ENCODE results near the gene PCK2. TPM values are rescaled to one million over a fixed set of nuclear protein-coding genes. Genes with fewer than 3 reads are reported as not detected.

Gene PCK2
- total and polyA plus RNA-seq, 2 of the 13 experiments (the other 11 are each of a cell fraction or from before 2014, with no cell fraction given) = 129 to 272 TPM

GRCh38 chr14:24130380-24130716 is 36.2 kb downstream of the PCK2 start, which contains the start of gene FITM1:
FITM1 (plus strand) TSS chr14:24130659; CDS start chr14:24131564, 905 bp downstream.
- no peaks in the 10 kb centered on the region for H3K27me3 ChIP-seq (ENCODE audit: control insufficient read depth in 1 of 2, insufficient read depth in 2 of 2, low read length in 2 of 2)
- no TSS peak for BruUV-seq (replicated peaks)
- peak within 1 kb of the TSS; percentile 48 for H3K27ac ChIP-seq (ENCODE audit: extremely low read length, insufficient read depth, low read length)
- FAIRE-seq (no peak), ATAC-seq (peak; percentile 2), DNase-seq (ENCODE audit: low spot score) (no peak)
- H4K20me1 ChIP-seq (ENCODE audit: insufficient read depth, low read length) = no peaks in the 10 kb centered on the region
- ChIA-PET CTCF (ENCODE audit: low intra/inter-chr PET ratio, low total read pairs) (no interaction called here), POLR2A (interaction anchor here (0.7 to 22.7 kb wide), 7 partner anchors 10 to 58 kb away, joined by 3 to 977 read pairs (median 5); partner anchors contain the start of genes DCAF11, EMC9, IPO4 and IRF9)
- H3K4me1 ChIP-seq (ENCODE audit: insufficient read depth, low read length) = peaks cover 49% of the 10 kb centered on the region
- H3K4me2 ChIP-seq (ENCODE audit: low read depth, low read length) = peak within 1 kb of the TSS; percentile 12
- intact Hi-C loops (cut with micrococcal nuclease; ENCODE audit: unreplicated experiment) = no loop called here
- H3K9me3 ChIP-seq (ENCODE audit: low read length) = no peaks in the 10 kb centered on the region
- H3K9ac ChIP-seq (ENCODE audit: insufficient read depth, low read depth, low read length) = peak within 1 kb of the TSS; percentile 11
- H2AFZ ChIP-seq (ENCODE audit: low read length) = no peak within 1 kb of the TSS
- peak within 1 kb of the TSS in 1 of 3 experiments; percentile 2; a peak in 1 of 6 replicates for H3K4me3 ChIP-seq (replicated peaks in 1 of 3; ENCODE audit: insufficient read depth in 1 of 3, low read depth in 2 of 3, low read length in 3 of 3)
- no peaks in the 10 kb centered on the region for H3K79me2 ChIP-seq (ENCODE audit: insufficient read depth, low read length)
- in situ Hi-C loops (cut with HindIII; ENCODE audit: extremely low pct_ligation_motif_present, low pct_unique_long_range_greater_than_20kb) = loop anchor here (25.0 kb wide), 1 partner anchor 818 kb away; the partner anchor contains the start of genes BCL2L2, PABPN1 and PPP1R3E
- WGBS (ENCODE audit: low lambda C conversion rate) = 97% methylated on average over 5 of the region's 5 CpGs
- no peaks in the 10 kb centered on the region for H3K36me3 ChIP-seq (replicated peaks in 1 of 2; ENCODE audit: control insufficient read depth in 1 of 2, insufficient read depth in 2 of 2, low read length in 2 of 2)
- TF ChIP-seq ZNF607 (CRISPR knock-in tag; IDR thresholded peaks at IDR 0.05; ENCODE audit: borderline replicate concordance) = 0 out of 2 replicates have a peak, but pooled peaks have one; percentile 4
- TF ChIP-seq IRF9 (CRISPR knock-in tag; IDR thresholded peaks at IDR 0.05; ENCODE audit: borderline replicate concordance) = 0 out of 2 replicates have a peak, but pooled peaks have one; percentile 3
- no peak for TF ChIP-seq PRDM4 (CRISPR knock-in tag; IDR thresholded peaks at IDR 0.05; ENCODE audit: borderline replicate concordance)
- no peak for TF ChIP-seq ZNF256 (CRISPR knock-in tag; conservative IDR thresholded peaks at IDR 0.05)
- peak; percentile 36; the same call in 1 of the 2 replicates for TF ChIP-seq KAT2B (IDR thresholded peaks at IDR 0.05; ENCODE audit: borderline replicate concordance, low read depth, low read length)
- TF ChIP-seq TRIM24 (CRISPR knock-in tag; IDR thresholded peaks at IDR 0.05) = peak; percentile 57; the same call in 1 of the 2 replicates
- TF ChIP-seq MZF1 (CRISPR knock-in tag; IDR thresholded peaks at IDR 0.05; ENCODE audit: borderline replicate concordance) = 0 out of 2 replicates have a peak, but pooled peaks have one; percentile 91
- peak; percentile 59; the same call in 1 of the 2 replicates for TF ChIP-seq NFIB (CRISPR knock-in tag; IDR thresholded peaks at IDR 0.05; ENCODE audit: borderline replicate concordance)
- no peak for TF ChIP-seq TEF (CRISPR knock-in tag; IDR thresholded peaks at IDR 0.05)
- TF ChIP-seq KIAA2018 (CRISPR knock-in tag; IDR thresholded peaks at IDR 0.05; ENCODE audit: borderline replicate concordance) = no peak
- no peak for TF ChIP-seq ZIK1 (CRISPR knock-in tag; IDR thresholded peaks at IDR 0.05; ENCODE audit: borderline replicate concordance, low read depth)
